GM18502 (cell line): ENCODE results near the gene ASPDH.

ENCODE experiments used
- ATAC-seq: cut with Tn5 transposase; IDR thresholded peaks from one replicate; pipeline ENCODE4 v1.9.1; 2021; ENCODE audit warnings: mild to moderate bottlenecking; ENCODE audit not compliant: unreplicated experiment, poor library complexity

Gene ASPDH

GRCh38 chr19:50516456-50516855, 2.7 kb upstream of the ASPDH start:
- no peak for ATAC-seq

- no peak for ATAC-seq
Measured at GRCh38 chr19:50515168-50515561, 1.5 kb upstream of the ASPDH start.

- ATAC-seq: no peak
Measured at GRCh38 chr19:50514346-50515167, 844 bp upstream of the ASPDH start.

- ATAC-seq: no peak
Measured at GRCh38 chr19:50512999-50513745, 541 bp downstream of the ASPDH start.

GRCh38 chr19:50512112-50512998, 1.4 kb downstream of the ASPDH start:
- no peak for ATAC-seq

GRCh38 chr19:50511069-50511822, 2.5 kb downstream of the ASPDH start, which contains the start of gene JOSD2:
JOSD2 (minus strand) TSS chr19:50511191; CDS start chr19:50510431, 760 bp downstream.
- peak; percentile 88 for ATAC-seq

- no peak for ATAC-seq
Measured at GRCh38 chr19:50510700-50511068, 3.0 kb downstream of the ASPDH start.

GRCh38 chr19:50510121-50510670, 3.5 kb downstream of the ASPDH start:
- no peak for ATAC-seq

- ATAC-seq: no peak
Measured at GRCh38 chr19:50509366-50509765, 4.3 kb downstream of the ASPDH start.

GRCh38 chr19:50508843-50509190, 4.9 kb downstream of the ASPDH start:
- ATAC-seq: no peak

GRCh38 chr19:50507376-50507775, 6.3 kb downstream of the ASPDH start:
- ATAC-seq: no peak

GRCh38 chr19:50506700-50507099, 7.0 kb downstream of the ASPDH start:
- ATAC-seq: no peak

- ATAC-seq: no peak
Measured at GRCh38 chr19:50505856-50506611, 7.7 kb downstream of the ASPDH start.

- no peak for ATAC-seq
Measured at GRCh38 chr19:50501568-50502475, 11.9 kb downstream of the ASPDH start.

GRCh38 chr19:50501186-50501567, 12.5 kb downstream of the ASPDH start:
- ATAC-seq: no peak

GRCh38 chr19:50500753-50501151, 13.0 kb downstream of the ASPDH start:
- no peak for ATAC-seq

GRCh38 chr19:50500060-50500752, 13.5 kb downstream of the ASPDH start:
- no peak for ATAC-seq
